H1 (cell line): ENCODE measurements around the gene ALK. TPM values are rescaled to one million over a fixed set of nuclear protein-coding genes. Genes with fewer than 3 reads are reported as not detected.

Experiments used
- CTCF ChIA-PET: fragments of 300-600 bp; sonication (Branson Sonifier 250); formaldehyde crosslinking; loops from one replicate; lab custom pipeline; 2021; ENCODE audit not compliant: partially characterized antibody; lab: Charles Lee
- POLR2A ChIA-PET: fragments of 300-600 bp; sonication (Branson Sonifier 250); formaldehyde crosslinking; loops from one replicate; lab custom pipeline; 2021; ENCODE audit warnings: inconsistent platforms; ENCODE audit not compliant: partially characterized antibody; lab: Charles Lee
- DNase-seq, 2 experiments: peaks; one replicate each; pipeline versions ENCODE4 v3.0.0 to v3.0.0-alpha.2; 2010 to 2022; ENCODE audit warnings: low spot score in 2 of 2, low read depth in 1 of 2, mixed read lengths in 1 of 2
- FAIRE-seq: peaks from 2 replicates; lab custom pipeline; 2011; peaks lifted over from hg19 to GRCh38; lab: Jason Lieb, UNC
- H2AFZ ChIP-seq: 2 replicates; pipeline ENCODE4 v1.8.1; 2012; ENCODE audit warnings: low read length, inconsistent platforms
- H2AK5ac ChIP-seq: 2 replicates; pipeline ENCODE4 v1.6.1; 2013; ENCODE audit warnings: low read depth, low read length
- H2BK120ac ChIP-seq: replicated peaks from 2 replicates; pipeline ENCODE3; 2013; ENCODE audit warnings: low read depth, low read length, inconsistent platforms
- H2BK12ac ChIP-seq: 2 replicates; pipeline ENCODE4 v1.6.1; 2013; ENCODE audit warnings: low read depth, low read length
- H2BK15ac ChIP-seq: 2 replicates; pipeline ENCODE4 v1.6.1; 2013; ENCODE audit warnings: low read length
- H2BK20ac ChIP-seq: 2 replicates; pipeline ENCODE4 v1.6.1; 2013; ENCODE audit warnings: low read length
- H2BK5ac ChIP-seq: 2 replicates; pipeline ENCODE4 v1.6.1; 2013; ENCODE audit warnings: low read depth, low read length
- H3K14ac ChIP-seq: 2 replicates; pipeline ENCODE4 v1.6.1; 2013; ENCODE audit warnings: inconsistent platforms; ENCODE audit not compliant: insufficient read length
- H3K18ac ChIP-seq: 2 replicates; pipeline ENCODE4 v1.6.1; 2013; ENCODE audit warnings: low read length; ENCODE audit errors: extremely low read depth
- H3K23ac ChIP-seq: 2 replicates; pipeline ENCODE4 v1.6.1; 2013; ENCODE audit warnings: inconsistent platforms; ENCODE audit not compliant: insufficient read length
- H3K23me2 ChIP-seq: 2 replicates; pipeline ENCODE4 v1.6.1; 2013; ENCODE audit warnings: low read depth, low read length
- H3K27ac ChIP-seq: 2 replicates; pipeline ENCODE4 v1.6.1; 2011; ENCODE audit warnings: low read depth, low read length, inconsistent platforms
- H3K27me3 ChIP-seq, 4 experiments: replicated peaks in 1 of 4; 1 replicate in 1 of 4; 2 replicates in 3 of 4; pipeline versions ENCODE4 v1.6.1 to v1.8.1; 2011 to 2013; ENCODE audit warnings: low read length in 3 of 4, mild to moderate bottlenecking in 3 of 4, inconsistent platforms in 2 of 4, mixed read lengths in 2 of 4, moderate library complexity in 1 of 4; ENCODE audit not compliant: control insufficient read depth in 3 of 4, insufficient read depth in 3 of 4; ENCODE audit errors: extremely low read depth in 1 of 4
- H3K36me3 ChIP-seq, 4 experiments: 2 replicates each; pipeline versions ENCODE4 v1.6.1 to v1.8.1; 2011 to 2013; ENCODE audit warnings: mild to moderate bottlenecking in 4 of 4, low read length in 3 of 4, moderate library complexity in 2 of 4, control low read depth in 1 of 4, inconsistent platforms in 1 of 4; ENCODE audit not compliant: insufficient read depth in 4 of 4, control insufficient read depth in 2 of 4
- H3K4ac ChIP-seq: replicated peaks from 2 replicates; pipeline ENCODE3; 2013; ENCODE audit warnings: low read length, low read depth, mixed read lengths, inconsistent platforms; ENCODE audit not compliant: insufficient read length
- H3K4me1 ChIP-seq, 4 experiments: replicated peaks in 1 of 4; 1 replicate in 1 of 4; 2 replicates in 3 of 4; pipeline versions ENCODE4 v1.6.1 to v1.8.1; 2011 to 2013; ENCODE audit warnings: low read length in 3 of 4, inconsistent platforms in 2 of 4, mixed read lengths in 1 of 4; ENCODE audit not compliant: insufficient read depth in 4 of 4, control insufficient read depth in 3 of 4
- H3K4me2 ChIP-seq, 2 experiments: 2 replicates each; pipeline versions ENCODE4 v1.6.1 to v1.8.1; 2011 to 2013; ENCODE audit warnings: low read depth in 2 of 2, low read length in 2 of 2, control low read depth in 1 of 2, inconsistent platforms in 1 of 2, mild to moderate bottlenecking in 1 of 2; ENCODE audit not compliant: insufficient read depth in 1 of 2
- H3K4me3 ChIP-seq, 4 experiments: fragments of 200-600, 300-600 bp in 1 of 4; sonication (generic), shearing (Covaris generic), sonication (Bioruptor Twin) in 1 of 4; 2 replicates each; pipeline versions ENCODE4 v1.5.1 to v1.8.1; 2011 to 2016; ENCODE audit warnings: low read length in 4 of 4, low read depth in 3 of 4, control low read depth in 2 of 4, inconsistent platforms in 2 of 4, mild to moderate bottlenecking in 2 of 4, mixed read lengths in 1 of 4, moderate library complexity in 1 of 4; ENCODE audit not compliant: insufficient read depth in 2 of 4; ENCODE audit errors: extremely low read depth in 1 of 4
- H3K56ac ChIP-seq: replicated peaks from 2 replicates; pipeline ENCODE3; 2013; ENCODE audit warnings: low read depth, mild to moderate bottlenecking, mixed read lengths, low read length, inconsistent platforms; ENCODE audit not compliant: insufficient read length
- H3K79me1 ChIP-seq: 2 replicates; pipeline ENCODE4 v1.6.1; 2013; ENCODE audit warnings: low read depth, low read length, control low read depth
- H3K79me2 ChIP-seq, 2 experiments: 2 replicates each; pipeline versions ENCODE4 v1.6.1 to v1.8.1; 2012 to 2013; ENCODE audit warnings: low read length in 2 of 2, mild to moderate bottlenecking in 2 of 2, inconsistent platforms in 1 of 2; ENCODE audit not compliant: insufficient read depth in 2 of 2, control insufficient read depth in 1 of 2
- H3K9ac ChIP-seq, 4 experiments: replicated peaks in 1 of 4; 1 replicate in 1 of 4; 2 replicates in 3 of 4; pipeline versions ENCODE4 v1.6.1 to v1.8.1; 2011 to 2013; ENCODE audit warnings: low read depth in 3 of 4, low read length in 3 of 4, control low read depth in 2 of 4, mild to moderate bottlenecking in 2 of 4, moderate library complexity in 2 of 4, inconsistent platforms in 1 of 4; ENCODE audit errors: extremely low read depth in 1 of 4
- H3K9me3 ChIP-seq, 2 experiments: 2 replicates each; pipeline versions ENCODE4 v1.6.1 to v1.8.1; 2012 to 2013; ENCODE audit warnings: mild to moderate bottlenecking in 2 of 2, moderate library complexity in 2 of 2, control low read depth in 1 of 2, inconsistent platforms in 1 of 2, low read depth in 1 of 2, low read length in 1 of 2, mixed read lengths in 1 of 2; ENCODE audit not compliant: insufficient read depth in 2 of 2
- H4K20me1 ChIP-seq, 2 experiments: replicated peaks in 1 of 2; 2 replicates each; pipeline versions ENCODE3 to v1.8.1; 2011 to 2013; ENCODE audit warnings: inconsistent platforms in 2 of 2, low read length in 2 of 2, mild to moderate bottlenecking in 1 of 2; ENCODE audit not compliant: insufficient read depth in 2 of 2, control insufficient read depth in 1 of 2
- H4K5ac ChIP-seq: 2 replicates; pipeline ENCODE4 v1.6.1; 2013; ENCODE audit warnings: low read length, low read depth, mixed read lengths, inconsistent platforms; ENCODE audit not compliant: insufficient read length
- H4K8ac ChIP-seq: 2 replicates; pipeline ENCODE4 v1.8.0; 2013; ENCODE audit warnings: mild to moderate bottlenecking, moderate library complexity, low read length, inconsistent platforms; ENCODE audit not compliant: insufficient read depth; ENCODE audit errors: extremely low read depth
- H4K91ac ChIP-seq: replicated peaks from 2 replicates; pipeline ENCODE3; 2013; ENCODE audit warnings: low read length, mixed read lengths, inconsistent platforms; ENCODE audit not compliant: insufficient read length
- BRCA1 ChIP-seq: IDR thresholded peaks from 2 replicates; pipeline ENCODE4 v1.6.1; 2012; ENCODE audit warnings: low read depth, low read length, improper control_type of control experiment
- EZH2 ChIP-seq: fragments of 200-600 bp; sonication (generic); IDR thresholded peaks from 2 replicates; pipeline ENCODE4 v1.7.1; 2012; ENCODE audit warnings: low read depth, mild to moderate bottlenecking, moderate library complexity, low read length, inconsistent platforms; ENCODE audit not compliant: severe bottlenecking
- YY1 ChIP-seq: IDR thresholded peaks from 2 replicates; pipeline ENCODE4 v1.6.1; 2011; ENCODE audit warnings: low read depth, mild to moderate bottlenecking, low read length
- WGBS, 2 experiments: shearing (Covaris generic) in 1 of 2; methylation state at CpG; one replicate each; pipeline versions ENCODE4 v1.1.6 to v1.1.7; 2013 to 2015; ENCODE audit warnings: low lambda C conversion rate in 2 of 2, mixed read lengths in 2 of 2, inconsistent platforms in 1 of 2, low coverage in 1 of 2, missing lambda C conversion rate in 1 of 2; ENCODE audit not compliant: insufficient replicate concordance in 2 of 2, insufficient coverage in 1 of 2, insufficient read length in 1 of 2; ENCODE audit errors: extremely low coverage in 1 of 2, missing lambda C conversion rate in 1 of 2; 5-methylcytosine and 5-hydroxymethylcytosine counted together
- polyA plus RNA-seq, 7 experiments: library from polyadenylated mRNA; depleted of rRNA in 3 of 7; stranded (reverse) in 5 of 7; unstranded in 2 of 7; fragments of >200 nt in 5 of 7; fragments of 200-250 nt in 2 of 7; gene quantifications; 1 replicate in 5 of 7; 2 replicates in 1 of 7; 4 replicates in 1 of 7; pipeline versions ENCODE4 v1.2.1 to v1.2.3, GENCODE V29; 2011 to 2013; ENCODE audit warnings: missing spikeins in 2 of 7, mixed read lengths in 2 of 7
- total RNA-seq: library from RNA; stranded (reverse); fragmentation: NEBNext Ultra II Directional; extraction: Animal tissue kit (Norgen Biotek cat#: 25700); gene quantifications from 2 replicates; pipeline ENCODE4 v1.2.1, GENCODE V29; 2021

The ALK gene
- total and polyA plus RNA-seq, 2 of the 8 experiments (the other 6 are each of a cell fraction or from before 2014, with no cell fraction given), result 0.02 to 0.09 TPM

- no peak overlapping the region for H3K18ac ChIP-seq
- H3K27ac ChIP-seq, result no peak overlapping the region
- no peaks in the 10 kb centered on the region for H3K27me3 ChIP-seq
- no peak overlapping the region for H3K23ac ChIP-seq
- no peak for DNase-seq
- no peak for TF ChIP-seq BRCA1
- TF ChIP-seq EZH2, result no peak
- no peak for TF ChIP-seq YY1
- TF ChIP-seq, all 59 proteins: peak for 0
- Histone ChIP-seq H2AFZ (no peak overlapping the region), H4K91ac (no peak overlapping the region), H3K4me3 (no peak overlapping the region), H2BK20ac (no peak overlapping the region), H3K9ac (no peak overlapping the region), H4K8ac (no peak overlapping the region), H4K5ac (no peak overlapping the region), H3K4me1 (no peaks in the 10 kb centered on the region), H2AK5ac (no peak overlapping the region), H4K20me1 (no peaks in the 10 kb centered on the region), H3K23me2 (no peaks in the 10 kb centered on the region), H2BK12ac (no peak overlapping the region), H3K36me3 (no peaks in the 10 kb centered on the region), H2BK15ac (no peak overlapping the region), H3K14ac (no peak overlapping the region), H3K9me3 (peaks cover 0 to 9% of the 10 kb centered on the region in 2 experiments; a peak in 1 of 4 replicates), H3K79me1 (no peaks in the 10 kb centered on the region), H3K79me2 (no peaks in the 10 kb centered on the region), H3K56ac (no peak overlapping the region), H3K4ac (no peak overlapping the region), H3K4me2 (no peak overlapping the region), H2BK120ac (no peak overlapping the region), H2BK5ac (no peak overlapping the region)
- ChIA-PET CTCF (no interaction called here), POLR2A (no interaction called here)
- 88% methylated on average over 3 of the region's 3 CpGs; no CpG with 5 or more reads in 1 of the 2 experiments for WGBS, 2 experiments
- no peak for FAIRE-seq
These were observed 451.4 kb downstream of the ALK start for GRCh38 chr2:29469961-29470360.
